DND-41 (cell line): ENCODE data around the gene RARB.

Experiments
- ATAC-seq: fragments of 200-7000 bp; cut with Tn5 transposase; 3 replicates; pipeline ENCODE4 v1.9.1; 2021; ENCODE audit warnings: low read depth; ENCODE audit not compliant: insufficient read depth
- DNase-seq: peaks from one replicate; pipeline ENCODE4 v3.0.0-alpha.2; 2020
- H2AFZ ChIP-seq: 2 replicates; pipeline ENCODE4 v1.6.0; 2012; ENCODE audit warnings: low read depth, low read length
- H3K27ac ChIP-seq: 2 replicates; pipeline ENCODE4 v1.5.1; 2012; ENCODE audit warnings: low read length, inconsistent platforms
- H3K27me3 ChIP-seq: fragments of 200-600 bp; sonication (generic); 2 replicates; pipeline ENCODE4 v1.6.0; 2012; ENCODE audit warnings: low read length, mild to moderate bottlenecking, inconsistent platforms; ENCODE audit not compliant: insufficient read depth, poor library complexity
- H3K36me3 ChIP-seq: 2 replicates; pipeline ENCODE4 v1.5.1; 2012; ENCODE audit warnings: low read length, inconsistent platforms; ENCODE audit not compliant: insufficient read depth
- H3K4me1 ChIP-seq: 2 replicates; pipeline ENCODE4 v1.5.1; 2012; ENCODE audit warnings: mild to moderate bottlenecking, low read length; ENCODE audit not compliant: insufficient read depth
- H3K4me2 ChIP-seq: 2 replicates; pipeline ENCODE4 v1.6.0; 2012; ENCODE audit warnings: mild to moderate bottlenecking, moderate library complexity, low read length, inconsistent platforms; ENCODE audit not compliant: insufficient read depth
- H3K4me3 ChIP-seq, 2 experiments: fragments of 200-600 bp in 1 of 2; shearing (Covaris generic) in 1 of 2; 2 replicates each; pipeline ENCODE4 v1.5.1; 2012 to 2016; ENCODE audit warnings: inconsistent platforms in 2 of 2, low read length in 2 of 2, mild to moderate bottlenecking in 2 of 2, low read depth in 1 of 2, moderate library complexity in 1 of 2
- H3K79me2 ChIP-seq: 2 replicates; pipeline ENCODE4 v1.6.0; 2012; ENCODE audit warnings: low read length, inconsistent platforms; ENCODE audit not compliant: insufficient read depth
- H3K9ac ChIP-seq: 2 replicates; pipeline ENCODE4 v1.6.0; 2012; ENCODE audit warnings: low read depth, mild to moderate bottlenecking, inconsistent platforms, low read length, moderate library complexity
- H3K9me3 ChIP-seq: 2 replicates; pipeline ENCODE4 v1.5.1; 2012; ENCODE audit warnings: low read length, moderate library complexity, mild to moderate bottlenecking, inconsistent platforms; ENCODE audit not compliant: insufficient read depth, severe bottlenecking
- H4K20me1 ChIP-seq: 2 replicates; pipeline ENCODE4 v1.6.0; 2012; ENCODE audit warnings: low read length; ENCODE audit not compliant: insufficient read depth
- CTCF ChIP-seq: IDR thresholded peaks from 2 replicates; pipeline ENCODE4 v1.5.1; 2012; ENCODE audit warnings: borderline replicate concordance, low read length, moderate library complexity, mild to moderate bottlenecking; ENCODE audit not compliant: poor library complexity, severe bottlenecking; ENCODE audit errors: extremely low read depth
- EZH2 ChIP-seq: IDR thresholded peaks from 3 replicates; pipeline ENCODE4 v1.6.1; 2012; ENCODE audit warnings: borderline replicate concordance, low read depth, mild to moderate bottlenecking, moderate library complexity, low read length, inconsistent platforms; ENCODE audit not compliant: severe bottlenecking

The RARB gene

GRCh38 chr3:25426408-25426807 lies 1.7 kb upstream of the RARB start:
- H2AFZ ChIP-seq = no peak overlapping the region
- H3K36me3 ChIP-seq = no peaks in the 10 kb centered on the region

GRCh38 chr3:25427155-25427554 lies 908 bp upstream of the RARB start:
- Histone ChIP-seq H3K9ac (no peak overlapping the region), H2AFZ (no peak overlapping the region), H3K27me3 (no peaks in the 10 kb centered on the region), H4K20me1 (no peaks in the 10 kb centered on the region), H3K4me2 (no peak overlapping the region), H3K27ac (no peak overlapping the region), H3K36me3 (no peaks in the 10 kb centered on the region), H3K9me3 (no peaks in the 10 kb centered on the region), H3K4me3 (no peak overlapping the region), H3K79me2 (no peaks in the 10 kb centered on the region), H3K4me1 (no peaks in the 10 kb centered on the region)
- DNase-seq (no peak), ATAC-seq (no peak)
- TF ChIP-seq EZH2 (no peak), CTCF (no peak)

More at GRCh38 chr3:25426408-25426807, 1.7 kb upstream of the RARB start:
- Histone ChIP-seq H3K4me3 (no peak overlapping the region), H4K20me1 (no peaks in the 10 kb centered on the region), H3K79me2 (no peaks in the 10 kb centered on the region), H3K27ac (no peak overlapping the region), H3K27me3 (no peaks in the 10 kb centered on the region), H3K4me2 (no peak overlapping the region), H3K9ac (no peak overlapping the region), H3K4me1 (no peaks in the 10 kb centered on the region), H3K9me3 (no peaks in the 10 kb centered on the region)
- DNase-seq (no peak), ATAC-seq (no peak)
- TF ChIP-seq EZH2 (no peak), CTCF (no peak)

GRCh38 chr3:25427563-25427941 lies 511 bp upstream of the RARB start:
- ATAC-seq (no peak), DNase-seq (no peak)
- no peak overlapping the region for H3K4me3 ChIP-seq
- H4K20me1 ChIP-seq = no peaks in the 10 kb centered on the region
- H3K4me2 ChIP-seq = no peak overlapping the region
- no peak overlapping the region for H3K9ac ChIP-seq
- H3K27me3 ChIP-seq = no peaks in the 10 kb centered on the region
- TF ChIP-seq EZH2 = no peak
- TF ChIP-seq CTCF = no peak
- H3K27ac ChIP-seq = no peak overlapping the region
- no peaks in the 10 kb centered on the region for H3K9me3 ChIP-seq
- H3K79me2 ChIP-seq = no peaks in the 10 kb centered on the region
- H2AFZ ChIP-seq = no peak overlapping the region
- H3K4me1 ChIP-seq = no peaks in the 10 kb centered on the region
- no peaks in the 10 kb centered on the region for H3K36me3 ChIP-seq

GRCh38 chr3:25428789-25429335 lies 799 bp downstream of the RARB start:
- Histone ChIP-seq H3K9ac (no peak overlapping the region), H4K20me1 (no peaks in the 10 kb centered on the region), H3K4me1 (no peaks in the 10 kb centered on the region), H3K4me2 (no peak overlapping the region), H3K27ac (no peak overlapping the region), H3K4me3 (no peak overlapping the region), H3K36me3 (no peaks in the 10 kb centered on the region), H2AFZ (no peak overlapping the region), H3K9me3 (no peaks in the 10 kb centered on the region), H3K27me3 (no peaks in the 10 kb centered on the region), H3K79me2 (no peaks in the 10 kb centered on the region)
- no peak for ATAC-seq
- no peak for DNase-seq
- TF ChIP-seq EZH2 (no peak), CTCF (no peak)
